Mucosa of rectum (tissue), 2 donors: Measurements from ENCODE around the gene LTBP2.

ENCODE experiments used
- H3K27ac ChIP-seq, 2 donors: one replicate each; pipeline ENCODE4 v1.7.0; 2013; ENCODE audit warnings: inconsistent platforms in 2 of 2, low read depth in 2 of 2, low read length in 2 of 2
- H3K27me3 ChIP-seq, 2 donors: one replicate each; pipeline ENCODE4 v1.7.0; 2013; ENCODE audit warnings: low read length in 2 of 2; ENCODE audit not compliant: control insufficient read depth in 2 of 2, insufficient read depth in 2 of 2
- H3K36me3 ChIP-seq, 2 donors: one replicate each; pipeline ENCODE4 v1.7.0; 2013; ENCODE audit warnings: low read length in 2 of 2; ENCODE audit not compliant: control insufficient read depth in 2 of 2, insufficient read depth in 2 of 2
- H3K4me1 ChIP-seq, 2 donors: one replicate each; pipeline ENCODE4 v1.7.0; 2013; ENCODE audit warnings: low read length in 2 of 2, mild to moderate bottlenecking in 1 of 2; ENCODE audit not compliant: control insufficient read depth in 2 of 2, insufficient read depth in 2 of 2
- H3K4me3 ChIP-seq, 2 donors: one replicate each; pipeline ENCODE4 v1.7.0; 2013; ENCODE audit warnings: low read length in 2 of 2
- H3K9ac ChIP-seq, 2 donors: one replicate each; pipeline ENCODE4 v1.7.0; 2013; ENCODE audit warnings: low read length in 2 of 2, low read depth in 1 of 2, mild to moderate bottlenecking in 1 of 2
- H3K9me3 ChIP-seq, 2 donors: one replicate each; pipeline ENCODE4 v1.7.0; 2013; ENCODE audit warnings: low read length in 2 of 2; ENCODE audit not compliant: control insufficient read depth in 2 of 2
- donor health status: healthy.
- donor health status: Normal muscosa, but diverticular disease.

Gene LTBP2

DNA sequence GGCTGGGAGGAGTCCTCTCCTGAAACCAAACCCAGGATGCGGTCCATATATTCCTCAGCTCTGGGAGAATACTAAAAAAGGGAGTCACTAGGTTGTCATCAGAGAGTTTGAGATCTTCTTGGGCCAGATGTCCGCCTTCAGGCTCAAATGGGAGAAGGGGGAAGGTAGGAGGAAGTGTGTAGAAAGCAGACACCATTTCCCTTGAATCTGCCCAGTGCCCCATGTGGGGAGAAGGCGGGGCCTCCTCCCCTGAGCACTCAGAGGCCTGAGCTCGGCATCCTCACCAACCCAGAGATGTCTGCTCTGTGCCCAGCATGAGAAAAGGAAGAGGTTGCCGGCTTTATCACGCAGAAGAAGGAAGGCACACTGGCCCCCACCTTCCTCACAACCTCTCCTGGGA, 37.3 kb downstream of the LTBP2 start:
- Histone ChIP-seq H3K9me3 (no peaks in the 10 kb centered on the region), H3K27ac (no peak overlapping the region), H3K4me3 (no peak overlapping the region), H3K27me3 (no peaks in the 10 kb centered on the region), H3K9ac (no peak overlapping the region), H3K4me1 (peaks cover 6 to 10% of the 10 kb centered on the region in 2 donors), H3K36me3 (no peaks in the 10 kb centered on the region)

DNA sequence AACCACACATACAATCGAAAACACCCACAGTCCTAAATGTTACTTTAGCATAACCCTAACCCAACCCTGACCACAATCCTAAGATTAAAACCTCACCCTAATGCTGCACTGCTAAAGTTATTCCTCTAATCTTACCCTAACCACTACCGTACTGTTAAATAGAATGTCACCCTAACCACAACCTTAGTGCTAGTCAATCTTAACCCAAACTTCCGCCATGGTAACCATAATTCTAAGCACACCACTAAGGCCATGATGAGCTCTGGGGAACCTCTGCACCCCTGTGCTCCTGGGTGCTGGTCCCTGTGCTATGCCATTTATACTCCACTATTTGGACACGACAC, 38.0 kb downstream of the LTBP2 start:
- H3K9me3 ChIP-seq, result no peaks in the 10 kb centered on the region
- H3K4me3 ChIP-seq, result no peak overlapping the region
- no peak overlapping the region for H3K9ac ChIP-seq
- H3K27me3 ChIP-seq, result no peaks in the 10 kb centered on the region
- no peak overlapping the region for H3K27ac ChIP-seq
- peaks cover 10 to 12% of the 10 kb centered on the region in 2 donors for H3K4me1 ChIP-seq
- H3K36me3 ChIP-seq, result no peaks in the 10 kb centered on the region

DNA sequence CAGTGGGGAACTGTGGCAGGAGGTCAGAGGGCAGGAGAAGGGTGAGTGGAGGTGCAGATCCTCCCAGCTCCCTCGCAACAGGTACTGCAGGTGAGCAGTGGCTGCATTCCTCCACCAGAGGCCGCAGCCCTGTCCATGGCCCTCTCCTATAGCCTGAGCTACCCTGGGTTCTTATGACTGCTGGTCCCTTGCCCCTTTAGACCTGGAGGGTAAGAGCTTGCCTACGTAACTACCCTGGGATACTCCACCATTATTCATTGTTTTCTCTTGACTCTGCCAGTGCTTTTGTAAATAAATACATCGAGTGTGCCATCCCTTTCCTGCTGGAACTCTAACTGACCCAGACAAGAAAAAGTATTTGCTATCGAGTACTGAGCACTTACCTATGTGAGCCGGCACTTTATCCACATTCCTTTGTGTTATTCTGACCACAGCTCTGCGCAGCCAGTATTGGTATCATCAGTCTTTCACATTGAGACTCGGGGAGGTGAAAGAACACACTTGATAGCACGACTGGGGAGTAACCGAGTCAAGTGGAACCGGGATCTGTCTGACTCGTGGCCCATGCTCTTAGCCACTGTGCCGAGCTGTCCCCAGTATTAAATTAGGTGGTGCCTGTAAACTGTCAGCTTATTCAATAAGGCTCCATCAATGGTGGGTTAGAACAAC, 38.5 kb downstream of the LTBP2 start:
- no peaks in the 10 kb centered on the region for H3K36me3 ChIP-seq
- H3K27me3 ChIP-seq, result no peaks in the 10 kb centered on the region
- no peak overlapping the region for H3K9ac ChIP-seq
- no peaks in the 10 kb centered on the region for H3K9me3 ChIP-seq
- H3K27ac ChIP-seq, result no peak overlapping the region
- no peak overlapping the region for H3K4me3 ChIP-seq
- H3K4me1 ChIP-seq, result peaks cover 10 to 12% of the 10 kb centered on the region in 2 donors

DNA sequence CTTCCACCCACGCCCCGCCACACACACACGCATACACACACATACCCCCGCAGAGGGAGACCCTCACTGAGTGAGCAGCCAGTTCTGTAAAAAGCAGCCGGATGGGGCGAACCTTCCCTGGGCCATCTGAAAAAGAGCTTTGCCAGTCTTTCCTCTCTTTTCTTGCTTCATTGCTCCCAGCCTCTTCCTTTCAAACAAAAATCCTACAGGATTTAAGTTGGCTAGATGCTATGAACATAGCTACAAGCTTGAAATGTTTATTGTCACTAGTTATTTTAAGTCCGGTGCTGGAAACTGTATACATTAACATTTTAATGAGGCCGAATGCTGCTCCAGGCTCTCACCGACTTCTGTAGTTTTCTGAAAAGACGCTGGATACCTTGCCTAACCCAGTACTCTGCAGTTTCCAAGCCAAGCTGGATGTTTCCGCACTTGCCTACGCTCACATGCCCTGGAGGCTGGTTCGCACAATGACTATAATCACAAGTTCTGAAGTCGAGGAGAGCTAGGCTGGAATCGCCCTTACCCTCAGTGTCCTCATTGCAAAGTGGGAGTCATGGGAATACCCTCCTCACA, 39.2 kb downstream of the LTBP2 start:
- peak overlapping the region; percentile 9 to 67 for H3K27ac ChIP-seq
- no peak overlapping the region for H3K9ac ChIP-seq
- H3K4me3 ChIP-seq, result no peak overlapping the region

DNA sequence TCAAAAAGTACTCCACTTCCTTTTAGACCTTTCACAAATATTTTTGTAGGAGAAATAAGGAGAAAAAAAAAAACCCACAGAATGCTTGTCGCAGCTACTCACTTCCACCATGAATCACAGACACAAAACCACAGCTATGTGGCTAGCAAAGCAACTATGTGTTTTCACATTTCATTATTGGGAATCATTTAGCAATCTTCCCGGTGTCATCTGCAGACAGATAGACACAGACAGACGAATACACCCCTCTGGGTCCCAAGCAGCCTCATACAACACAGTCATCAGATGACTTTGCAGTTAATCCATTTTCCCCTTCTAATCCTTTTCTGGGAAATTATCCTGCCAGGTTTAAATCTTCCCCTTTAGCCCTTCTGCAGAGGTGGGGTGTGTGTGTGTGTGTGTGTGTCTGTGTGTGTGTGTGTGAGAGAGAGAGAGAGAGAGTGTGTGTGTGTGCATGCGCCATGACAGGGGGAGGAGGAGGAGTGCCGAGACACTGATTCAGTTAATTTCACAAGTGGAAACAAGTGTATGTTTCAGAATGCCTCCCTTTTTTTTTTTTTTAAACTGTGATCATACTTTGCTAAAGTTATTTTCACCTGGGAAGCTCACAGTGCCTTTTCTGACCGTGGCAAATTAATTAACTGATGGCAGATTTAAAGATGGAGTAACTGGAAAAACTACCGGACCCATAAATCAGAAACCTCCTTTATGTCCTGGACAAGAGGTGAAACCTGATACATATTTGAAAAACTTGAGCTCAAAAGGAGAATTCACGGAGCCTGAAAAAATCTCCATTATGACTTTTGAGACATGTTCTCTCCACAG, 39.9 kb downstream of the LTBP2 start:
- Histone ChIP-seq H3K4me1 (peaks cover 10 to 12% of the 10 kb centered on the region in 2 donors), H3K9me3 (no peaks in the 10 kb centered on the region), H3K4me3 (no peak overlapping the region)

More for the DNA sequence above, 39.2 kb downstream of the LTBP2 start:
- H3K36me3 ChIP-seq, result no peaks in the 10 kb centered on the region
- H3K27me3 ChIP-seq, result no peaks in the 10 kb centered on the region
- H3K9me3 ChIP-seq, result no peaks in the 10 kb centered on the region
- H3K4me1 ChIP-seq, result peaks cover 10 to 12% of the 10 kb centered on the region in 2 donors

DNA sequence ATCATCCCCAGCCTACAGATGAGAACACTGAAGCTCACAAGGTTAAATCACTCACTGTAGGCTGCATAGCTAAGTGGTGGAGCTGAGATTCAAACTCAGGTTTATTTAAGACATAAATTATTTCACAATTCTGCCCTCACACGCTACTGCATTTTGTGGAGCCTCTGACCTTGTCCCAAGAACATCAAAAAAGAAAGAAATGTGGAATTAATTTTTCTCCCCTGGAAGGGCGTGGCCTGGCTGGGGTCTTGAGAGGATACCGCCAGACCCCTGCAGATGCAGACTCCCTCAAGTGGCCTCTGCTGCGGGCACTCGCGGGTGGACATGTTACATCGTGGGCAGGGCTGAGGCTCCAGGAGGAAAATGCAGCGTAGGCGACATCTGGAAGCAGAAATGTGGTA, 40.6 kb downstream of the LTBP2 start:
- Histone ChIP-seq H3K9me3 (no peaks in the 10 kb centered on the region), H3K27me3 (no peaks in the 10 kb centered on the region), H3K36me3 (no peaks in the 10 kb centered on the region), H3K4me1 (peaks cover 10 to 14% of the 10 kb centered on the region in 2 donors), H3K27ac (peak overlapping the region; percentile 60 to 67), H3K4me3 (no peak overlapping the region), H3K9ac (no peak overlapping the region)

More for the DNA sequence above, 39.9 kb downstream of the LTBP2 start:
- H3K27me3 ChIP-seq, result no peaks in the 10 kb centered on the region
- peak overlapping the region; percentile 60 to 67 for H3K27ac ChIP-seq
- H3K36me3 ChIP-seq, result no peaks in the 10 kb centered on the region
- no peak overlapping the region for H3K9ac ChIP-seq

DNA sequence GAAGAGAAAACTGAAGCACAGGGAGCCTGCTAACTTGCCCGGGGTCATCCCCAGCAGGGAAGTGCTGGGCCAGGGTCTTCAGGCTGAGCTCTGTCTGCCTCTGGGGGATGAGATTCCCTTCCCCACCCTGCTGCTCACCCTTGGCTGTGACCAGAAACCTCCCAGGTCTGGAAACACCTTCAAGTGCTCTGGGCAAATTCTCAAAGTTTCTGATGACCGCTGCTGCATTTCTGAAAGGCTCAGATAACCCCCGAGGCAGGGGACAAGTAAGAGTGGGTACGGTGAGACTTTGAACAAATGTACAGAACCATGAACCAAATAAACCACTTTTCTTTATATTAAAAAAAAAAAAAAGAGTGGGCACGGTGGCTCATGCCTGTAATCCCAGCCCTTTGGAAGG, 41.3 kb downstream of the LTBP2 start:
- Histone ChIP-seq H3K27ac (no peak overlapping the region), H3K9ac (no peak overlapping the region), H3K9me3 (no peaks in the 10 kb centered on the region), H3K4me1 (peaks cover 10 to 14% of the 10 kb centered on the region in 2 donors), H3K27me3 (no peaks in the 10 kb centered on the region), H3K36me3 (no peaks in the 10 kb centered on the region), H3K4me3 (no peak overlapping the region)

DNA sequence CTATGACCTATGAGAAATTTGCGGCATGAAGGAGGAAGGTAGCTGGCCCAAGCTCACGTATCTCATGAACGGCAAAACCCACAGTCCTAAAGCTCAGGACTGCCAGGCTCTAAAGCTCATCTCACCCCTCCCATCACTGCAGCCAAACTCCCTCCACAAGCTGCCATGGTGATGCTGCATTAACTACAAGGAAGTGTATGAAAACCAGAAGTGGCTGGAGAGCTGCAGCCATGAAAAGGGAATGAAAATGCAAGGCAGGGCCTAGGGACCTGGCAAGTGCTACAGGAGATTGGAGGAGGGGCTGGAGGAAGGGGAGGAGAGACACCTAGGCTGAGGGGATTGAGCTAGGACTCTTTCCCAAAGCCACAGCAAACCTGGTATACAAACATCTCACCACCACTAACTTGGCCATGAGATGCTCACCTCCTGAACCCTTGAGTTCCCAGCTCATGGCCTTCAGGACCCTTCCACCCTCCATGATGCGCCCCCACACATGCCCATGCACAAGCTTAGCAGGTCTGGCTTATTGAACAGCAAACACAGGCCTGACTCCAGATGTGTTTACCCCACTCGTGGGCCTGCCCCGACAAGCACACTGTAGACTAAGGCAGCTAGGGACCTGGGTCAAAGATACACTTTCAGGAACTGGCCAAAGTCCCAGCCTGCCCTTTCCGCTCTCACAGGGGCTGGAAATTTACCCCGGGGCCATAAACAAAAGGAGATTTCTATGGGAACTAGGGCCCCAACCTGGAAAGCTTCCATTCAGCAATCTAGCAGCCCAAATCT, 42.0 kb downstream of the LTBP2 start:
- Histone ChIP-seq H3K4me3 (no peak overlapping the region), H3K36me3 (no peaks in the 10 kb centered on the region), H3K9ac (no peak overlapping the region), H3K9me3 (no peaks in the 10 kb centered on the region), H3K4me1 (peaks cover 10 to 14% of the 10 kb centered on the region in 2 donors), H3K27ac (peak overlapping the region in 1 of 2 donors; percentile 5), H3K27me3 (no peaks in the 10 kb centered on the region)

DNA sequence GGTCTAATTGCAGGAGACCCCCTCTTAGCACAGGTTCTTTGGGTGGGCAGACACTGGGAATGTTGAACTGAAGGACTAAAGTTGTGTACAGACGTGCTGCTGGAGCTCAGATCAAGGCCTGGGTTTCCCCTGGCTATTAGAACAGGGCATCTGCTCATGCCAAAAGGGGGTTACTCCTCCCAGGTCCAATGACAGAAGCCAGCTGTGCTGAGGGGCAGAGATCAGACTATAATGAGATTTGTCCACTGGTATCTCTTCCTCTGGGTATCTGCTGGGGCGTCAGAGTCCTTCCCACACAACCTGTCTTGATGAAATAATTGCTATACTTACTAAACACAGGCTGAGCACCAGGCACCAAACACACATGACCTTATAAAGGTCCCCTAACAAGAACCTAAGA, 42.6 kb downstream of the LTBP2 start:
- Histone ChIP-seq H3K9me3 (no peaks in the 10 kb centered on the region), H3K9ac (no peak overlapping the region), H3K4me3 (no peak overlapping the region), H3K27ac (no peak overlapping the region), H3K27me3 (no peaks in the 10 kb centered on the region), H3K36me3 (no peaks in the 10 kb centered on the region), H3K4me1 (peaks cover 10 to 14% of the 10 kb centered on the region in 2 donors)
